Colonic mucosa (tissue), 4 donors: ENCODE data around the gene GRIK4. TPM values are rescaled to one million over a fixed set of nuclear protein-coding genes. Genes with fewer than 3 reads are reported as not detected.

Source experiments
- DNase-seq: peaks from one replicate; pipeline ENCODE4 v3.0.0-alpha.2; 2020
- H3K27ac ChIP-seq: fragments of 200-600 bp; one replicate; pipeline ENCODE4 v1.8.0; 2021
- H3K27me3 ChIP-seq: fragments of 200-600 bp; one replicate; pipeline ENCODE4 v1.8.0; 2021
- H3K36me3 ChIP-seq: fragments of 200-600 bp; one replicate; pipeline ENCODE4 v1.8.0; 2021
- H3K4me1 ChIP-seq: fragments of 200-600 bp; one replicate; pipeline ENCODE4 v1.8.0; 2021; ENCODE audit warnings: mild to moderate bottlenecking
- H3K4me3 ChIP-seq: fragments of 200-600 bp; one replicate; pipeline ENCODE4 v1.8.0; 2021
- H3K9ac ChIP-seq, 2 donors: one replicate each; pipeline ENCODE4 v1.7.0; 2013; ENCODE audit warnings: control low read depth in 2 of 2, low read depth in 2 of 2, low read length in 2 of 2
- H3K9me3 ChIP-seq: fragments of 200-600 bp; one replicate; pipeline ENCODE4 v1.8.0; 2021
- intact Hi-C: fragments of 100-400 bp; cut with DNase I; formaldehyde crosslinking; loops from one replicate; pipeline ENCODE4 v1.14.1; 2022
- total RNA-seq, 2 donors: library from RNA; stranded (reverse); fragmentation: NEBNext Ultra II Directional in 1 of 2; extraction: Animal tissue kit (Norgen Biotek cat#: 25700) in 1 of 2; gene quantifications; one replicate each; pipeline ENCODE4 v1.2.1, GENCODE V29; 2021
- TF ChIP-seq, protein P1 (sequence below): fragments of 200-600 bp; IDR thresholded peaks from one replicate; pipeline ENCODE4 v1.8.0; 2022; ENCODE audit warnings: antibody characterized with exemption, mild to moderate bottlenecking
- donor health status: healthy.
- donor health status: DM: no; HTN: no; CAD: no.
- donor health status: DM: no; HTN: no; CAD: no.

Gene GRIK4
- total RNA-seq, 2 donors from 2014 or later: 0.10 to 0.21 TPM

GRCh38 chr11:120587299-120587698 lies 75.8 kb downstream of the GRIK4 start:
- no peak for DNase-seq
- no peaks in the 10 kb centered on the region for H3K9me3 ChIP-seq
- H3K27ac ChIP-seq: no peak overlapping the region
- no peaks in the 10 kb centered on the region for H3K36me3 ChIP-seq
- no peaks in the 10 kb centered on the region for H3K27me3 ChIP-seq
- intact Hi-C loops: no loop called here
- no peaks in the 10 kb centered on the region for H3K4me1 ChIP-seq
- H3K9ac ChIP-seq: no peak overlapping the region
- TF ChIP-seq, protein P1, sequence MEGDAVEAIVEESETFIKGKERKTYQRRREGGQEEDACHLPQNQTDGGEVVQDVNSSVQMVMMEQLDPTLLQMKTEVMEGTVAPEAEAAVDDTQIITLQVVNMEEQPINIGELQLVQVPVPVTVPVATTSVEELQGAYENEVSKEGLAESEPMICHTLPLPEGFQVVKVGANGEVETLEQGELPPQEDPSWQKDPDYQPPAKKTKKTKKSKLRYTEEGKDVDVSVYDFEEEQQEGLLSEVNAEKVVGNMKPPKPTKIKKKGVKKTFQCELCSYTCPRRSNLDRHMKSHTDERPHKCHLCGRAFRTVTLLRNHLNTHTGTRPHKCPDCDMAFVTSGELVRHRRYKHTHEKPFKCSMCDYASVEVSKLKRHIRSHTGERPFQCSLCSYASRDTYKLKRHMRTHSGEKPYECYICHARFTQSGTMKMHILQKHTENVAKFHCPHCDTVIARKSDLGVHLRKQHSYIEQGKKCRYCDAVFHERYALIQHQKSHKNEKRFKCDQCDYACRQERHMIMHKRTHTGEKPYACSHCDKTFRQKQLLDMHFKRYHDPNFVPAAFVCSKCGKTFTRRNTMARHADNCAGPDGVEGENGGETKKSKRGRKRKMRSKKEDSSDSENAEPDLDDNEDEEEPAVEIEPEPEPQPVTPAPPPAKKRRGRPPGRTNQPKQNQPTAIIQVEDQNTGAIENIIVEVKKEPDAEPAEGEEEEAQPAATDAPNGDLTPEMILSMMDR: no peak
- no peak overlapping the region for H3K4me3 ChIP-seq

DNA sequence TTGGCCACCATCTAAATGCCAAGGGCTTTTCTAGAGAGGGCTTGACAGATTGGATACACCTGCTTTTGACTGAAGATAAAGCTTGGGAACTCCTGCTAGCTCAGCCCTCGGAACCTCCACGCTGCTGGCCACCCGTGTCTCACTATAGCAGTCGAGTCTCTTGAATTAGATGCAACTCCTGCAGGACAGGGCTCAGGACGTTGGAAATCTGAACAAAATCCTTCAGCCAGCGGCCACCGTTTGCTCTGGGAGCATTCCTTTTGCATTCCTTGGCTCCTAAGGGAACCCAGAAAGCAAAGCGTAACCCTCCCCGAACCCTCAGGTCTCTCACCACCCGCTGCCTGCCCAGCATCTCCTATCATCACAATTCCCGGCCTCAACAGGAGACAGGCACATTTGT lies 77.8 kb downstream of the GRIK4 start:
- intact Hi-C loops: no loop called here
- no peak for DNase-seq
- TF ChIP-seq, protein P1: no peak
- Histone ChIP-seq H3K36me3 (no peaks in the 10 kb centered on the region), H3K4me1 (no peaks in the 10 kb centered on the region), H3K27ac (no peak overlapping the region), H3K27me3 (no peaks in the 10 kb centered on the region), H3K9me3 (no peaks in the 10 kb centered on the region), H3K9ac (no peak overlapping the region), H3K4me3 (no peak overlapping the region)

GRCh38 chr11:120590472-120590871 lies 78.9 kb downstream of the GRIK4 start:
- TF ChIP-seq, protein P1: no peak
- intact Hi-C loops: no loop called here
- DNase-seq: no peak
- no peak overlapping the region for H3K9ac ChIP-seq
- H3K4me1 ChIP-seq: no peaks in the 10 kb centered on the region
- no peak overlapping the region for H3K27ac ChIP-seq
- H3K9me3 ChIP-seq: no peaks in the 10 kb centered on the region
- no peaks in the 10 kb centered on the region for H3K27me3 ChIP-seq
- H3K4me3 ChIP-seq: no peak overlapping the region
- no peaks in the 10 kb centered on the region for H3K36me3 ChIP-seq

- no peak overlapping the region for H3K27ac ChIP-seq
- H3K4me3 ChIP-seq: no peak overlapping the region
- intact Hi-C loops: no loop called here
- DNase-seq: no peak
- H3K36me3 ChIP-seq: no peaks in the 10 kb centered on the region
- H3K27me3 ChIP-seq: no peaks in the 10 kb centered on the region
- no peaks in the 10 kb centered on the region for H3K4me1 ChIP-seq
- TF ChIP-seq, protein P1: no peak
- no peaks in the 10 kb centered on the region for H3K9me3 ChIP-seq
- H3K9ac ChIP-seq: no peak overlapping the region
These were observed 83.2 kb downstream of the GRIK4 start for GRCh38 chr11:120594746-120595145.

DNA sequence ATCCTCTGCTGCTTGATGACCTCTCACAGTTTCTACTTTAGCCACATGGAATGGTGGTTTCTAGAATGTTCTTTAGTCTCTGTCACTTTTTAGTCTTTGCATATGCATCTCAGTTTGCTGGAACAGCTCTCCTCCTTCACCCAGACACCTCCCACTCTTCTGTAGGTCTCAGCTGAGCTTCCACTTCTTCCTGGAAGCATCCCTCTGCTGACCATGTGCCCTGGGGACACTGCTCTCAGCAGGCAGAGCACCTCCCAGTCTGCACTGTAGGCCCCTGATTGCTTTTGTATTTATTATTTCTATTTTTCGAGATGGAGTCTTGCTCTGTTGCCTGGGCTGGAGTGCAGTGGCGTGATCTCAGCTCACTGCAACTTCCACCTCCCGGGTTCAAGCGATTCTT lies 84.0 kb downstream of the GRIK4 start:
- H3K4me1 ChIP-seq: no peaks in the 10 kb centered on the region
- DNase-seq: no peak
- no peaks in the 10 kb centered on the region for H3K9me3 ChIP-seq
- H3K4me3 ChIP-seq: no peak overlapping the region
- no peaks in the 10 kb centered on the region for H3K27me3 ChIP-seq
- no peak overlapping the region for H3K9ac ChIP-seq
- no peaks in the 10 kb centered on the region for H3K36me3 ChIP-seq
- intact Hi-C loops: no loop called here
- TF ChIP-seq, protein P1: no peak
- no peak overlapping the region for H3K27ac ChIP-seq
